HFF-Myc (cell line): ENCODE measurements around the gene METAP2.

Source experiments
- DNase-seq: peaks from one replicate; pipeline ENCODE4 v3.0.0-alpha.2; 2011; ENCODE audit warnings: low read depth; ENCODE audit errors: extremely low read depth
- H3K4me3 ChIP-seq: replicated peaks from 2 replicates; pipeline ENCODE4 v1.5.1; 2011; ENCODE audit warnings: low read depth, mild to moderate bottlenecking, control low read depth, low read length
- CTCF ChIP-seq: IDR thresholded peaks from 2 replicates; pipeline ENCODE4 v1.5.1; 2012; ENCODE audit warnings: mild to moderate bottlenecking, low read depth, low read length, control low read depth; ENCODE audit errors: missing control alignments

METAP2 gene

GRCh38 chr12:95484524-95484923 is 10.6 kb downstream of the METAP2 start:
- TF ChIP-seq CTCF: no peak
- no peak for DNase-seq
- H3K4me3 ChIP-seq: no peak overlapping the region

- no peak for DNase-seq
- H3K4me3 ChIP-seq: no peak overlapping the region
- no peak for TF ChIP-seq CTCF
Observed at GRCh38 chr12:95487024-95487423, 13.1 kb downstream of the METAP2 start.

- no peak for DNase-seq
- TF ChIP-seq CTCF: no peak
- no peak overlapping the region for H3K4me3 ChIP-seq
Observed at GRCh38 chr12:95492462-95492861, 18.5 kb downstream of the METAP2 start.

GRCh38 chr12:95494888-95495287 is 20.9 kb downstream of the METAP2 start:
- no peak for TF ChIP-seq CTCF
- DNase-seq: no peak
- no peak overlapping the region for H3K4me3 ChIP-seq

GRCh38 chr12:95495433-95495832 is 21.5 kb downstream of the METAP2 start:
- no peak for TF ChIP-seq CTCF
- H3K4me3 ChIP-seq: no peak overlapping the region
- no peak for DNase-seq

- H3K4me3 ChIP-seq: no peak overlapping the region
- no peak for DNase-seq
Observed at GRCh38 chr12:95497031-95497430, 23.1 kb downstream of the METAP2 start.

More at GRCh38 chr12:95497031-95497430, 23.1 kb downstream of the METAP2 start:
- TF ChIP-seq CTCF: no peak
